ENCODE results near the gene ADISSP.

The ADISSP gene

DNA sequence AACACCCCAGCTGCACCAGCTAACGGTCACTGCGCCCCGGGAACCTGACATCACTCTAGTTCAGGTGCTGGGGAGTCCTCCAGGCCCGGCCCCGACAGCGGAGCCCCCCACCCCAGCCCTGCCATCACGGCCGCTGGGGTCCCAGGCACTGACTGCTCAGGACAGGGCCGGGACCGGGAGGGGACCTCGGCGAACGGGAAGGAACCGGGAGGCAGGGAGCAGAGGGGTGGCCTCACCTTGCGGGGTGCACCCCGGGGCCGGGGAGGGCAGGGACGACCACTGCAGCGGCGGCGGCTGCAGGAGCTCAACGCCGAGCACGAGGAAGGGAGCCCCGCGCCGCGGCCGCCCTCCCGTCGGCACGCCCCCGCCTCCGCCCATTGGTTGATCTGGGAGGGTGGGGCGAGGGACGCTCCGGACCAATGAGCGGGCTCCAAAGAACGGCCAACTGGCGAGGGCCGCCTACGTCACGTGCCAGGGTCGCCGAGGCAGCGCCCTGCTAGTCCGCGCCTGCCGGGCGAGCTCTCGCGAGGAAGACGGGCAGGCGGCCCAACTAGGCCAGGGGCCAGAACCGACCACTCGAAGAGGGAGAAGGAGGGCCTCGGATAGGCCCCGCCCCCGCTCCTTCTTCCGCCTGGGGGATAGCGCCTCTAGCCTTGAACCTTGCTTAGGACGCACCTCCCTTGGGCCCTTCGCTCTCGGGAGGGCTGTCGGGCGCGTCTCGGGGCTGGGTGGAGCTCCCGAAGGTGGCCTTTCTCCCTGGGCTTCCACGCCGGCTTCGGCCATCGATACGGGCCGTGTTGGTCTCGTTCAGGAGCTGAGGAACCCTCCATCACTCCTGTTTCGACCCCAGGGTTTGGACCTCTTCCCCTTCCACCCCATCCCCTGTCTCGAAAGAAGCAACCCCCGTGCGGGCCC lies at the start of gene ADISSP:
ADISSP (minus strand) TSS at position 327 of the 915 bp plus-strand sequence. CDS start 7,653 bp downstream, outside the sequence.
- peak within 1 kb of the TSS; percentile 90 for H3K4me3 ChIP-seq (ENCODE audit: low read depth, low read length)
- DNase-seq (ENCODE audit: low read depth), result peak; percentile 92

DNA sequence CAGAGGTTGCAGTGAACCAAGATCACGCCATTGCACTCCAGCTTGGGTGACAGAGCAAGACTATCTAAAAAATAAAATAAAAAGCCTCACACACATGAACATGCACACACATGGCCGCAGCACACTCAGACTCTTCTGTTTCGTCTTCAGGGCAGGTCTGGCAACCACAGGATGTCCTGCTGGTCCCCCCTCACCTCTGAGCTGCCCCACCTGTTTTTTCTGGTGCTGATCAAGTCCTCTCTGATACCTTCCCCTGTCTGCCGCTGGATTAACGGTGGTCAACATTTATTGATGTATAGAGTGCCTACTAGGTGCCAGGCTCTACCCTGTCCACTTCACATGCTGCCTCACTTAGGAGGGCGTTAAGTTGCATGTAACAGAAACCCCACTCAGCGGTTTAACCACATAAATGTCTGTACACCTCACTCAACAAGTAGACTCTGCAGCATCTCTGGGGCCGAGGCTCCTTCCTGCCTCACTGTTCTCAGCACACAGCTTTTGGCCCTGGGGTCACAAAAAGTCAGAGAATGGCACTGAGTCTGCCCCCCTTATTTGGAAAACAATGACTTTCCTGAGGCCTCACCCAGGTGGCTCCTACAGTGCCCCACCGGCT lies 48.3 kb upstream of the ADISSP start:
- DNase-seq (ENCODE audit: low read depth), result no peak

DNA sequence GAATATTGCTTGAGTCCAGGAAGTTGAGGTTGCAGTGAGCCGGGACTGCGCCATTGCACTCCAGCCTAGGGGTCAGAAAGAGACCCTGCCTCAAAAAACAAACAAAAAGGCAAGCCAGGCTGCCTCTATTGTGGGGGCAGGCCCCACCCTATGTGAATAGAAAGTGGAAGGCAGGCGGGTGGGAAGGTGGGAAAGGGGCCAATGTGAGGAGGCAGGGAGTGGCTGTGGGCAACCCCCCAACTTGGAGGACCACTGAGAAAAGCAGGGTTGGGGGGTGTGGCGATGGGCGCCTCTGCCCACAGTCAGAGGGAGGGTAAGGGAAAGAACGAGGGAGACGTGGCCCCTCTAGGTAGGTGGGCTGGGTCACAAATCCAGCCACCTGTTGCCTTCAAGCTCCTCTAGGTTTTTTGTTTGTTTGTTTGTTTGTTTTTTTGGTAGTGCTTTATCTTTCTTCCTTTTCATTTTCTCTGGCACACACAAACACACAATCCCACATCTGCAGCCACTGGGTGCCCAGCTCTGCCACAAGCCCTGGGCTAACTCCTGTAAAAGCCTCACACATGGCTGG lies 47.5 kb upstream of the ADISSP start:
- H3K4me3 ChIP-seq (ENCODE audit: low read depth, low read length), result no peak overlapping the region
- no peak for DNase-seq (ENCODE audit: low read depth)

More for the DNA sequence above, 48.3 kb upstream of the ADISSP start:
- no peak overlapping the region for H3K4me3 ChIP-seq (ENCODE audit: low read depth, low read length)

DNA sequence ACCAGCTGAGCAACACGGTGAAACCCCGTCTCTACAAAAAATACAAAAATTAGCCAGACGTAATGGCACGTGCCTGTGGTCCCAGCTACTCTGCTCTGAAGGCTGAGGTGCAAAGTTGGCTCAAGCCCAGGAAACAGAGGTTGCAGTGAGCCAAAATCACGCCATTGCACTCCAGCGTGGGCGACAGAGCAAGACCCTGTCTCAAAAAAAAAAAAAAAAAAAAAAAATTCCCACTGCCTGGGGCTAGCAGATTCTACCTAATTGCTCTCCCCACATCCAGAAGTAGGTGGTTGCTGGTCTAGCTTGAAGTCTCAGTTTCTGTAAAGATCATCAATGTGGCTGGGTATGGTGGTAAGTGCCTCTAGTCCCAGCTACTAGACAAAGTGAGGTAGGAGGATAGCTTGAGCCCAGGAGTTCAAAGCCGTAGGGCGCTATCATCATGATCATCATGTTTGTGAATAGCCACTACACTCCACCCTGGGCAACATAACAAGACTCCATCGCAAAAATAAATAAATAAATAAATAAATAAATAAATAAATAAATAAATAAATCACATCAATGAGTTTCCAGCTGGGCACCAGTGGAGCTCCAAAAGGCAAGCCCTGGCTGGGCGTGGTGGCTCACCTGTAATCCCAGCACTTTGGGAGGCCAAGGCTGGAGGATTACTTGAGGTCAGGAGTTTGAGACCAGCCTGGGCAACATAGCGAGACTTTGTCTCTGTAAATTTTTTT lies 46.5 kb upstream of the ADISSP start:
- H3K4me3 ChIP-seq (ENCODE audit: low read depth, low read length), result no peak overlapping the region
- DNase-seq (ENCODE audit: low read depth), result no peak

DNA sequence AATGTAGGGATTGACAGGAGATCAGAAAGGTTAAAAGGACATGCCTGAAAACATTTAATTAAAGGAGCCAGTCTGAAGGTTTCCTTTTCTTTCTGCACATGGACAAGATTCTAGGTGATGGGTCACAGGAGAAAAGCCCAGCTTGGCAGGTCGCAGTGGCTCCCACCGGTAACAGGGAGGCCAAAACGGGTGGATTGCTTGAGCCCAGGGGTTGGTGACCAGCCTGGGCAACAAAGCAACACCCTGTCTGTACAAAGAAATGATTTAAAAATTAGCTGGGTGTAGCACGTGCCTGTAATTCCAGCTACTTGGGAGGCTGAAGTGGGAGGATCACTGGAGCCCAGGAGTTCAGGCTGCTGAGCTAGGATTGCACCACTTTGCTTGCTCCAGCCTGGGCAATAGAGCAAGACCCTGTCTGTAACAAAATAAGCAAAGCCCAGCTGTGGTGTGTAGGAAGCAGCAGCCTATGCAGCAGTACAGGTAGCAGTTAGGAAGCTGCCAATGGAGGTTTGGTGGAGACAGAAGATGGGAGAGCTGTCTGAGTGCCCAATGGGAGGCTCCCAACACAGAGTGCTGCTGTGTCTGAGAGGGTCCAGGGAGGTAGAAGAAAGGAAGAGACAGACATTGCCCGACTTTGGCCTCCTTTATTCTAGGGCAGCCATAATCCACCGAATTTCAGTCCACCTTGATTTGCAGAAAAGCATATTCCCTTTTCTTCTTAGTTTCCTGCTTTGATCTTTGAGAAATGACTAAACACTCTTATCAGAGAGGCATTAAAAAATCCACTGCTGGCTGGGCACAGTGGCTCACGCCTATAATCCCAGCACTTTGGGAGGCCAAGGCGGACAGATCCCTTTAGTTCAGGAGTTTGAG lies 45.7 kb upstream of the ADISSP start:
- H3K4me3 ChIP-seq (ENCODE audit: low read depth, low read length), result no peak overlapping the region
- DNase-seq (ENCODE audit: low read depth), result no peak

DNA sequence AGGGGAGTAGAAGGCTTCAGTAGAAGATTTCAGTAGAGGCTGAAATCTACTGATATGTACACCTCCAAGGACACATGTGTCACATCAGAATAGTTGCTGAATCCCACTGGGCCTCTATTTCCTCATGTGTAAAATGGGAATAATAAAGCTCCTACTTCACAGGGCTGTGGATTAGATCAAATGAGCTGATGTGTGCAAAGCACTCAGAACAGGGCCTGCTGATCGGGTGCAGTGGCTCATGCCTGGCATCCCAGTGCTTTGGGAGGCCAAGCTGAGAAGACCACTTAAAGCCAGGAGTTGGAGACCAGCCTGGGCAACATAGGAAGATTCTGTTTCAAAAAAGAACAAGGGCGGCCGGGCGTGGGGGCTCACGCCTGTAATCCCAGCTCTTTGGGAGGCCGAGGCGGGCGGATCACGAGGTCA lies 44.7 kb upstream of the ADISSP start:
- H3K4me3 ChIP-seq (ENCODE audit: low read depth, low read length), result no peak overlapping the region
- DNase-seq (ENCODE audit: low read depth), result no peak

DNA sequence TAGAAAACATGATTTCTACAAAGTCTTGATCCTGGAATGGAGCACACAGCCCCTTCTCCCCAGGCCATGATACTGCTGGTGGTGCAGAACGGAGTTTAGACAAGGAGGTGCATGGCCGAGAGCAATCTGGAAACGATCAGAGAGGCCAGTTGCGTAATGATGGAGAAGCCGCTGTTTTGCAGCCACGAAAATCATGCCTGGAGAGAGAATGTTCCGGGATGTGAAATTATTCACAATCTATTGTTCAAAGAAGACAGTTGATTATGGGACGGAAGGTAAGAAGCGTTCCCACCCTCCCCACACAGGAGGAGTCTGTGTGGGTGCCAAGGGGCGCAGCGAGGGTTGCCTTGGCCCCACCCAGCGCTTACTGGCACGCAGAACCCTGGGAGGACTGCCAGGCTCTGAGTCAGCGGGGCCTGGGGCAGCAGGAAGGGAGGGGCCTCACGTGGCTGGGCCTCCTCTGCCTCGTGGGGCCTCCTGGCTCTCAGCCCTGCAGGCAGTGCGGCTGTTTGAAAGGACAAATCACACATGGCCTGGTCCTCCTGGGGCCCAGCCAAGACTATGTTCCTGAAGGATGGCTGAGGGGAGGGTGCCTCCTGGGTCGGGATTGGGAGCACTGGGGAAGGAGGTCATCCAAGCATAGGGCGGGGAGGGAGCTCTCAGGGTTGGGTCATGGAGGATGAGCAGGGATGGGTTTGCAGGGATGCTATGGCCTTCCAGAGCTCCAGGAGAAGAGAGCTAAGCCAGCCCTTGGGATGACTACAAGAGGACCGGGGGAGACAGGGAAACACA lies 44.1 kb upstream of the ADISSP start:
- DNase-seq (ENCODE audit: low read depth), result peak; percentile 99
- peak overlapping the region; percentile 37 for H3K4me3 ChIP-seq (ENCODE audit: low read depth, low read length)

DNA sequence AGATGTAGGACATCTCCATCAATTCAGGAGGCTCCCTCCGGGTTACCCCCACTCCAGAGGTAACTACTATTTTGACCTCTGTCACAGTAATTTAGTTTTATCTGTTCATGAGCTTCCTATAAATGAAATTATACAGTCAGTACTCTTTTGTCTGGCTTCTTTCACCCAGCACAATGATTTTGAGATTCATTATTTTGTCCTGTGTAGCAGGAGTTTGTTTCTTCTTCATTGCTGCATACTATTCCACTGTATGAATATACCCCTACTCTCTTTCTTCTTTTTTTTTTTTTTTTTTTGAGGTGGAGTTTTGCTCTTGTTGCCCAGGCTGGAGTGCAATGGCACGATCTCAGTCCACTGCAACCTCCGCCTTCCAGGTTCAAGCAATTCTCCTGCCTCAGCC lies 41.0 kb upstream of the ADISSP start:
- H3K4me3 ChIP-seq (ENCODE audit: low read depth, low read length), result no peak overlapping the region
- DNase-seq (ENCODE audit: low read depth), result no peak

DNA sequence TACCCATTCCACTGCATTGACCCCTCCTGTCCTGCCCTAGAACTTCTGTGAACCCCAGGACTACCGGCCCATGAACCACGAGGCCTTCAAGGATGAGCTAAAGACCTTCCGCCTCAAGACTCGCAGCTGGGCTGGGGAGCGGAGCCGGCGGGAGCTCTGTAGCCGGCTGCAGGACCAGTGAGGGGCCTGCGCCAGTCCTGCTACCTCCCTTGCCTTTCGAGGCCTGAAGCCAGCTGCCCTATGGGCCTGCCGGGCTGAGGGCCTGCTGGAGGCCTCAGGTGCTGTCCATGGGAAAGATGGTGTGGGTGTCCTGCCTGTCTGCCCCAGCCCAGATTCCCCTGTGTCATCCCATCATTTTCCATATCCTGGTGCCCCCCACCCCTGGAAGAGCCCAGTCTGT lies 37.2 kb upstream of the ADISSP start:
- no peak overlapping the region for H3K4me3 ChIP-seq (ENCODE audit: low read depth, low read length)
- DNase-seq (ENCODE audit: low read depth), result no peak

DNA sequence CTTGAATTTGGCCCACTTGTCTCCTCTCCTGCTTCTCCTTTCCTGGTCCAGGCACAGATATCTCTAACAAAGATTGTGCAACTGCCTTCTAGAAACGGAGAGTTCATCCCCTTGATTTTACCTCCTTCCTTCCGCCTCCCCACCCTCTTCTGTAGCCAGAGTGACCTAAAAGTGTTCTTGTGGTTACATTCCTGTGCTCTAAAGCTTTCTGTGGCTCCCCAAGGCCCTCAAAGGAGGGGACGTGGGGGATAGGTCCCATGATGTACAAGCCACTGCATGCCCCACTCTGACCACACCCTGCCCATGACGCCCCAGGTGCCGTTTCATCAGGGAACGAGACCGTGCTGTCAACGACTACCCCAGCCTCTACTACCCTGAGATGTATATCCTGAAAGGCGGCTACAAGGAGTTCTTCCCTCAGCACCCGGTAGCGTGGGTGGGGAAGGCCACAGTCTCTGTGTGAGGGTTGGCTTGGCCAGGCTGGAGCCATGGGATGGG lies 36.8 kb upstream of the ADISSP start:
- H3K4me3 ChIP-seq (ENCODE audit: low read depth, low read length), result no peak overlapping the region

DNA sequence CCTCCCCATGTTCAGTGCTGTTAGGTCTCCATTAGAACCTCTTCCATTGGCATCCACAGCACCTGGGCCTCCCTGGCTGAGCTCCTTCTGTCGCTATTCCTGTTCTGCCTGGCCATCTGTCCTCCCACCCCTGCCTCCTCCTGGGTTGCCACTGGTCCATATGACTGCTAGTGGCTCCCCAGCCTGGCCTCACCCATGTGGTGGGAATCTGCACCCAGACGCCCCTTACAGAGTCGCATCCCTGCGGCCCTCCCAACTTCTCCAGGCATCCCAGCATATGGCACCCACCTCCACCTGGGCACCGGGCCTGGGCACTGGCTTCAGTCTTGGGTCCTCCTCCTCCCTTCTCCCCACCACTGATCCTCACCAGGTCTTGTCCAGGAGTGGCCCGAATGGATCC lies 36.3 kb upstream of the ADISSP start:
- H3K4me3 ChIP-seq (ENCODE audit: low read depth, low read length), result no peak overlapping the region

More for the DNA sequence above, 36.8 kb upstream of the ADISSP start:
- DNase-seq (ENCODE audit: low read depth), result no peak

DNA sequence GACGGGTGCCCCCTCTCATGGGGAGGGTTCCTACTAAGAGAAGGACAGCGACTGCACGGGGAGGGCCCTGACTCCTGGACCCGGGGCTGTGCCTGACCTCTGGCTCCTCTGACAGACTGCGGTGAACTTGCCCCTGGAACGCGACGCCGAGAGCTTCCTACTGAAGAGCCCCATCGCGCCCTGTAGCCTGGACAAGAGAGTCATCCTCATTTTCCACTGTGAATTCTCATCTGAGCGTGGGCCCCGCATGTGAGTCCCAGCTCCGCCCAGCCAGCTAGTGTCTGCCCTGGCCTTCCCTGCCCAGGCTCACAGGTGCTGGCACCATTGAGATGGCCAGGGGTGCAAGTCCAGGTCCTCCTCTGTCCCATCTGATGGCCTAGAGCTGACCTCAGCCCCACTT lies 35.7 kb upstream of the ADISSP start:
- H3K4me3 ChIP-seq (ENCODE audit: low read depth, low read length), result no peak overlapping the region
- DNase-seq (ENCODE audit: low read depth), result no peak

More for the DNA sequence above, 36.3 kb upstream of the ADISSP start:
- DNase-seq (ENCODE audit: low read depth), result no peak

DNA sequence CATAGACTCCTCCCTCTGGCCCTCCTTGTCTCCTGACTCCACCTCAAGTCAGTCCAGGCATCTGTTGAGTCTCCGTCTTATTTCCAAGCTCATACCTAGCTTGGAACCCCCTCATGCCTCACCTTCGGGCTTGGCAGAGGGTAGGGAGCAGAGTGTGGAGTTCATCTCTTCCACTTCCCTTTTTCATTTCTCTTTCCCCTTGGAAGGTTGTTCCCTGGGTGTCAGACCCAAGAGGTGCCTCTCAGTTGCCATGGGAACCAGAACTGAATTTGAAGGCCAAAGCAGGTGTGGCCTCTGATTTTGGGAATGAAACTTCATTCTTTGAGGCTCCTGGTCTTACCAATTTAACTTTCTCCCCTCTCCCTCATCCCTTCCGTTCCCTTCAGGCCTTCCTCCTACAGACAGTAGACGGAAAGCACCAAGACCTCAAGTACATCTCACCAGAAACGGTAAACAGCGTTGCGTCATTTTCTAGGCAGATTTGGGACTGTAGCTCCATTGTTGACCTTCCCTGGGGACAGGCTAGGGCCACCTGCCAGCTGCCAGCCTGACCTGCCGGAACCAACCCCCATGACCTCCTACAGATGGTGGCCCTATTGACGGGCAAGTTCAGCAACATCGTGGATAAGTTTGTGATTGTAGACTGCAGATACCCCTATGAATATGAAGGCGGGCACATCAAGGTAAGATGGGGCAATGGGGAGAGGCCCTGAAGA lies 35.1 kb upstream of the ADISSP start:
- H3K4me3 ChIP-seq (ENCODE audit: low read depth, low read length), result no peak overlapping the region
- no peak for DNase-seq (ENCODE audit: low read depth)

DNA sequence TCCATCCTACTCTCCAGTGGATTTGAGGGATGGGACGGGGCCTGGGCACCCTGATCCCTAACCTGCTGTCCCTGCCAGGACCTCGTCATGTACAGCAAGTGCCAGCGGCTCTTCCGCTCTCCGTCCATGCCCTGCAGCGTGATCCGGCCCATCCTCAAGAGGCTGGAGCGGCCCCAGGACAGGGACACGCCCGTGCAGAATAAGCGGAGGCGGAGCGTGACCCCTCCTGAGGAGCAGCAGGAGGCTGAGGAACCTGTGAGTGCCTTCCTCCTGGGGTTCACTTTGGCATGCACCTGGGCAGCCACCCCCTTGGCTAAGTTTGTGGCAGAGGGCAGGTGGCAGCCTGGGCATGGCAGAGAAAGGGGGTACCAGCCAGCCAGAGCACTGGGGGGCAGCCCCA lies 34.3 kb upstream of the ADISSP start:
- DNase-seq (ENCODE audit: low read depth), result no peak
- H3K4me3 ChIP-seq (ENCODE audit: low read depth, low read length), result no peak overlapping the region

DNA sequence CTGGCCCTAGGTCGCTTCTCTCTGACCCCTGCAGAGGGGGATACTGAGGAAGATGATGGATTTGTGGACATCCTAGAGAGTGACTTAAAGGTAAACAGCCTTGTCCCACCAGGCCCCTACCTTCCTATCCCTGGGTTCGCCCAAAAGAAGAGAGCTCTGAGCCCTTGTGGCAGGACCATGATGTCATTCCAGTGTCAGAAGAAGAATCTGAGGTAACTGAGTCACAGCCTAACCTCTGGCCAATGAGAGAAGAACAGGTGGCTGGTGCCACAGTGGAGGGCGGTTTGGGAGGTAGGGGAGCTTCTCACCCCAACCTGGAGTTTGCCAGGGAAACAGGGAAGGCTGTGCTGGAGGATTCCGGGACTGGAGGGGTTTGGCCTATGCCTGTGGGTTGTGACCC lies 33.7 kb upstream of the ADISSP start:
- H3K4me3 ChIP-seq (ENCODE audit: low read depth, low read length), result no peak overlapping the region
- no peak for DNase-seq (ENCODE audit: low read depth)

DNA sequence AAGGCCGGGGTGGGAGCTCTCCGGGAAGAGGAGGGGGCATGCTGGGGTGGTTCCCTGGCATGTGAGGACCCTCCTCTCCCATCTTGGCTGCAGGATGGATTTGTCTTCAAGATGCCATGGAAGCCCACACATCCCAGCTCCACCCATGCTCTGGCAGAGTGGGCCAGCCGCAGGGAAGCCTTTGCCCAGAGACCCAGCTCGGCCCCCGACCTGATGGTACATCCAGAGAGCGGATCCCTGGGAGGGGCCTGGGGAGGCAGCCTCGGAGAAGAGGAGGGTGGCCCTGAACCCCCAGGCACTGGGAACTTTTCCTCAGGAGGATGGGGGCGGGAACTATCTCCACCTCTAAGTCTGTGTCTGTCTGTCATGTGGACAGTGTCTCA lies 33.3 kb upstream of the ADISSP start:
- no peak for DNase-seq (ENCODE audit: low read depth)
- H3K4me3 ChIP-seq (ENCODE audit: low read depth, low read length), result no peak overlapping the region

DNA sequence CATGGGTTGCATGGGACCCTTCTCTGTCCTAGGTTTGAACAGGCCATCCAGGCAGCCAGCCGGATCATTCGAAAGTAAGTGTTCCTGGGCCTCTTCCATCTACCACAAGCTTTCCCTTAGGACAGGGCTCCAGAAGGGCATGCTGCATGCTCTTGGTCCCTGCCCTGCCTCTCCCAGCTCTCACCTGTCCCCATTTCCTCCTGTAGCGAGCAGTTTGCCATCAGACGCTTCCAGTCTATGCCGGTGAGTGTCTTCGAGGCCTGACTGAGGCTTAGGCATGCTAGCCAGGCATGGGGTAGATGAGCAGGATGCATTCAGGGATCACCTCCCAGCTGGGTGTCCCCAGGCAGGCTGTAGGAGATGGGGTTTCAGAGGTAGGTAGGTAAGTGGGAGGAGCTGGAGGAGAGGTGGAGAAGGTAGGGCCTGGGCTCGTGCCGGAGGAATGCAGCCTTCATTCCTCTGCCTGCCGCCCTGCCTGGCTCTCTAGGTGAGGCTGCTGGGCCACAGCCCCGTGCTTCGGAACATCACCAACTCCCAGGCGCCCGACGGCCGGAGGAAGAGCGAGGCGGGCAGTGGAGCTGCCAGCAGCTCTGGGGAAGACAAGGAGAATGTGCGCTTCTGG lies 32.8 kb upstream of the ADISSP start:
- no peak for DNase-seq (ENCODE audit: low read depth)
- no peak overlapping the region for H3K4me3 ChIP-seq (ENCODE audit: low read depth, low read length)
